ENCODE measurements around the gene ROM1.

- TF ChIP-seq CTCF (IDR thresholded peaks at IDR 0.05), result no peak
- TF ChIP-seq SIN3A (IDR thresholded peaks at IDR 0.05; ENCODE audit: borderline replicate concordance, insufficient read depth, low read depth, low read length), result no peak
- no peak for TF ChIP-seq REST (IDR thresholded peaks at IDR 0.05; ENCODE audit: insufficient read depth in 1 of 2, low read depth in 2 of 2, low read length in 1 of 2)
- TF ChIP-seq POLR2AphosphoS5 (IDR thresholded peaks at IDR 0.05; ENCODE audit: low read depth, low read length), result no peak
Measured at GRCh38 chr11:62627713-62628112, 14.7 kb downstream of the ROM1 start.

Data from Panc1 (cell line).